GM12878 (cell line): Measurements from ENCODE around the gene HSD3B2. TPM values are rescaled to one million over a fixed set of nuclear protein-coding genes. Genes with fewer than 3 reads are reported as not detected.

Experiments used
- ATAC-seq: fragments of 200-7000 bp; cut with Tn5 transposase; 3 replicates; pipeline ENCODE4 v1.9.1; 2020; ENCODE audit warnings: mild to moderate bottlenecking, moderate library complexity
- BruUV-seq: library from RNA; stranded (reverse); fragments of 400-500 nt; replicated peaks from 2 replicates; lab custom pipeline; 2021; lab: Mats Ljungman, UMichigan
- CTCF ChIA-PET: fragments of 300-600 bp; sonication (Branson Sonifier 250); formaldehyde crosslinking; extraction: SDS; loops from one replicate; lab custom pipeline; 2021; ENCODE audit warnings: inconsistent platforms; lab: Yijun Ruan, JAX
- POLR2A ChIA-PET: fragments of 350-600 bp; formaldehyde crosslinking; extraction: SDS; loops from one replicate; lab custom pipeline; 2021; ENCODE audit warnings: inconsistent platforms; lab: Charles Lee
- RAD21 ChIA-PET: fragments of 300-600 bp; sonication (Branson Sonifier 250); formaldehyde crosslinking; loops from one replicate; lab custom pipeline; 2023; ENCODE audit warnings: antibody characterized with exemption; ENCODE audit not compliant: unreplicated experiment; lab: Charles Lee
- SMC1A ChIA-PET: fragments of 300-600 bp; sonication (Branson Sonifier 250); formaldehyde crosslinking; loops from one replicate; lab custom pipeline; 2023; ENCODE audit not compliant: unreplicated experiment, uncharacterized antibody; lab: Charles Lee
- DNase-seq: peaks from one replicate; pipeline ENCODE4 v3.0.0-alpha.2; 2011; ENCODE audit warnings: low read depth, low spot score
- FAIRE-seq: peaks from 3 replicates; lab custom pipeline; 2011; peaks lifted over from hg19 to GRCh38; lab: Jason Lieb, UNC
- H2AFZ ChIP-seq: 2 replicates; pipeline ENCODE4 v1.6.0; 2011; ENCODE audit warnings: low read depth, low read length, control low read depth; ENCODE audit not compliant: control insufficient read depth
- H3K27ac ChIP-seq: 2 replicates; pipeline ENCODE4 v1.5.1; 2011; ENCODE audit warnings: control low read depth; ENCODE audit not compliant: control insufficient read depth, insufficient read depth
- H3K27me3 ChIP-seq, 2 experiments: replicated peaks in 1 of 2; 2 replicates each; pipeline versions ENCODE4 v1.6.0 to v1.6.1; 2011; ENCODE audit warnings: low read length in 1 of 2; ENCODE audit not compliant: control insufficient read depth in 2 of 2, insufficient read depth in 2 of 2
- H3K36me3 ChIP-seq, 2 experiments: 2 replicates each; pipeline ENCODE4 v1.5.1; 2011; ENCODE audit warnings: low read length in 1 of 2; ENCODE audit not compliant: control insufficient read depth in 2 of 2, insufficient read depth in 2 of 2
- H3K4me1 ChIP-seq: 2 replicates; pipeline ENCODE4 v1.6.1; 2011; ENCODE audit warnings: mild to moderate bottlenecking, low read length, moderate library complexity, mixed read lengths; ENCODE audit not compliant: control insufficient read depth, insufficient read depth
- H3K4me2 ChIP-seq: 2 replicates; pipeline ENCODE4 v1.6.0; 2011; ENCODE audit warnings: control low read depth; ENCODE audit not compliant: control insufficient read depth, insufficient read depth
- H3K4me3 ChIP-seq: fragments of 200-600 bp; sonication (generic); 2 replicates; pipeline ENCODE4 v1.5.1; 2016
- H3K79me2 ChIP-seq: 2 replicates; pipeline ENCODE4 v1.6.0; 2011; ENCODE audit warnings: low read length; ENCODE audit not compliant: control insufficient read depth, insufficient read depth
- H3K9ac ChIP-seq: 2 replicates; pipeline ENCODE4 v1.8.0; 2011; ENCODE audit warnings: low read length, control low read depth, mixed read lengths; ENCODE audit not compliant: control insufficient read depth, insufficient read depth
- H3K9me3 ChIP-seq: replicated peaks from 3 replicates; pipeline ENCODE4 v1.5.1; 2011; ENCODE audit warnings: mild to moderate bottlenecking, low read length; ENCODE audit not compliant: control insufficient read depth, insufficient read depth
- H4K20me1 ChIP-seq: 2 replicates; pipeline ENCODE4 v1.6.0; 2011; ENCODE audit not compliant: control insufficient read depth, insufficient read depth
- CEBPB ChIP-seq, 2 experiments: fragments of 150-350 bp in 1 of 2; IDR thresholded peaks; 2 replicates each; pipeline ENCODE4 v1.6.1; 2012 to 2014; ENCODE audit warnings: low read depth in 2 of 2, low read length in 2 of 2, borderline replicate concordance in 1 of 2, inconsistent platforms in 1 of 2
- HDAC2 ChIP-seq: fragments of 200-600 bp; sonication (generic); IDR thresholded peaks from 2 replicates; pipeline ENCODE4 v1.6.1; 2017
- MYB ChIP-seq: fragments of 150-350 bp; IDR thresholded peaks from 2 replicates; pipeline ENCODE4 v1.6.1; 2014; ENCODE audit warnings: mild to moderate bottlenecking, low read depth, low read length, borderline replicate concordance
- MYC ChIP-seq: IDR thresholded peaks from 2 replicates; pipeline ENCODE4 v1.6.1; 2011; ENCODE audit warnings: mild to moderate bottlenecking, low read length, moderate library complexity, inconsistent platforms; ENCODE audit not compliant: insufficient read depth, insufficient replicate concordance, insufficient read length, severe bottlenecking
- NFYB ChIP-seq: IDR thresholded peaks from 2 replicates; pipeline ENCODE4 v1.6.1; 2011; ENCODE audit warnings: low read depth, mild to moderate bottlenecking, low read length, improper control_type of control experiment, moderate library complexity; ENCODE audit not compliant: insufficient read depth
- RELB ChIP-seq: fragments of 450-650 bp; IDR thresholded peaks from 2 replicates; pipeline ENCODE4 v1.6.1; 2017; ENCODE audit warnings: low read depth, mild to moderate bottlenecking, moderate library complexity
- RUNX3 ChIP-seq: IDR thresholded peaks from 2 replicates; pipeline ENCODE4 v1.6.1; 2012; ENCODE audit warnings: low read length, inconsistent platforms
- STAT3 ChIP-seq: IDR thresholded peaks from 2 replicates; pipeline ENCODE4 v1.6.1; 2011; ENCODE audit warnings: low read depth, low read length, improper control_type of control experiment
- TARDBP ChIP-seq: IDR thresholded peaks from 2 replicates; pipeline ENCODE4 v1.6.1; 2016; ENCODE audit warnings: borderline replicate concordance
- TCF12 ChIP-seq: IDR thresholded peaks from 2 replicates; pipeline ENCODE4 v1.6.1; 2011; ENCODE audit warnings: low read depth, mild to moderate bottlenecking, low read length
- TCF3 ChIP-seq: IDR thresholded peaks from 2 replicates; pipeline ENCODE4 v1.6.1; 2012; ENCODE audit warnings: low read depth, mild to moderate bottlenecking, low read length, borderline replicate concordance; ENCODE audit not compliant: insufficient read depth
- YBX1 ChIP-seq: fragments of 450-650 bp; IDR thresholded peaks from 2 replicates; pipeline ENCODE4 v1.6.1; 2016; ENCODE audit warnings: antibody characterized with exemption
- WGBS: methylation state at CpG from one replicate; pipeline ENCODE4 v1.1.6; 2016; ENCODE audit warnings: low lambda C conversion rate; ENCODE audit not compliant: insufficient replicate concordance, insufficient coverage; ENCODE audit errors: missing lambda C conversion rate; 5-methylcytosine and 5-hydroxymethylcytosine counted together
- in situ Hi-C: fragments of 300-500 bp; cut with MboI; formaldehyde crosslinking; loops from 9 replicates; pipeline ENCODE4 v1.14.3; 2018; ENCODE audit warnings: mixed read lengths
- intact Hi-C: fragments of 100-400 bp; cut with micrococcal nuclease; formaldehyde crosslinking; loops from one replicate; pipeline ENCODE4 v1.14.2; 2022; ENCODE audit not compliant: unreplicated experiment
- polyA plus RNA-seq, 11 experiments: library from polyadenylated mRNA; depleted of rRNA in 4 of 11; unstranded in 6 of 11; stranded (reverse) in 5 of 11; fragments of >200 nt; fragmentation: Nextera tagmentation in 4 of 11; fragmentation: Illumina TruSeq in 1 of 11; extraction: Ambion mirVana in 4 of 11; extraction: Trizol in 1 of 11; gene quantifications; 1 replicate in 1 of 11; 2 replicates in 10 of 11; pipeline versions ENCODE4 v1.2.1 to v1.2.3, GENCODE V29; 2011 to 2016; ENCODE audit warnings: inconsistent platforms in 2 of 11, missing spikeins in 2 of 11, low read depth in 1 of 11
- total RNA-seq, 4 experiments: library from RNA; depleted of rRNA in 3 of 4; stranded (reverse); fragments of >200 nt in 3 of 4; fragmentation: Illumina TruSeq in 1 of 4; extraction: Trizol in 1 of 4; gene quantifications; 2 replicates each; pipeline versions ENCODE4 v1.2.1 to v1.2.3, GENCODE V29; 2013 to 2021
- TF ChIP-seq, protein P1 (sequence below): IDR thresholded peaks from 2 replicates; pipeline ENCODE4 v1.6.1; 2012; ENCODE audit warnings: low read depth, low read length, improper control_type of control experiment
- TF ChIP-seq, protein P2 (sequence below): IDR thresholded peaks from 2 replicates; pipeline ENCODE4 v1.6.1; 2012; ENCODE audit warnings: low read depth, low read length, improper control_type of control experiment

HSD3B2 gene
- total and polyA plus RNA-seq, 10 of the 15 experiments (the other 5 are each of a cell fraction or from before 2014, with no cell fraction given): 0.56 TPM; not detected in 9

GRCh38 chr1:119440721-119441307 lies 25.9 kb downstream of the HSD3B2 start:
- no peak overlapping the region for H3K9ac ChIP-seq
- no peak for FAIRE-seq

More at GRCh38 chr1:119440721-119441307, 25.9 kb downstream of the HSD3B2 start:
- intact Hi-C loops: no loop called here
- in situ Hi-C loops: no loop called here
- Histone ChIP-seq H3K27ac (no peak overlapping the region), H3K4me3 (no peak overlapping the region), H3K27me3 (no peaks in the 10 kb centered on the region), H3K9me3 (no peaks in the 10 kb centered on the region), H2AFZ (no peak overlapping the region), H3K4me2 (no peak overlapping the region), H3K4me1 (no peaks in the 10 kb centered on the region), H3K79me2 (no peaks in the 10 kb centered on the region), H4K20me1 (no peaks in the 10 kb centered on the region), H3K36me3 (no peaks in the 10 kb centered on the region)
- no peak for TF ChIP-seq TARDBP
- TF ChIP-seq NFYB: no peak
- no peak for TF ChIP-seq YBX1
- TF ChIP-seq HDAC2: no peak
- TF ChIP-seq RELB: no peak
- no peak for TF ChIP-seq MYB
- TF ChIP-seq MYC: no peak
- TF ChIP-seq, protein P1, sequence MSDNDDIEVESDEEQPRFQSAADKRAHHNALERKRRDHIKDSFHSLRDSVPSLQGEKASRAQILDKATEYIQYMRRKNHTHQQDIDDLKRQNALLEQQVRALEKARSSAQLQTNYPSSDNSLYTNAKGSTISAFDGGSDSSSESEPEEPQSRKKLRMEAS: no peak
- TF ChIP-seq RUNX3: no peak
- TF ChIP-seq STAT3: no peak
- TF ChIP-seq TCF12: no peak
- TF ChIP-seq CEBPB (IDR thresholded peaks at IDR 0.05; ENCODE audit: borderline replicate concordance in 1 of 2, low read depth in 2 of 2, low read length in 2 of 2): no peak
- TF ChIP-seq, protein P2, sequence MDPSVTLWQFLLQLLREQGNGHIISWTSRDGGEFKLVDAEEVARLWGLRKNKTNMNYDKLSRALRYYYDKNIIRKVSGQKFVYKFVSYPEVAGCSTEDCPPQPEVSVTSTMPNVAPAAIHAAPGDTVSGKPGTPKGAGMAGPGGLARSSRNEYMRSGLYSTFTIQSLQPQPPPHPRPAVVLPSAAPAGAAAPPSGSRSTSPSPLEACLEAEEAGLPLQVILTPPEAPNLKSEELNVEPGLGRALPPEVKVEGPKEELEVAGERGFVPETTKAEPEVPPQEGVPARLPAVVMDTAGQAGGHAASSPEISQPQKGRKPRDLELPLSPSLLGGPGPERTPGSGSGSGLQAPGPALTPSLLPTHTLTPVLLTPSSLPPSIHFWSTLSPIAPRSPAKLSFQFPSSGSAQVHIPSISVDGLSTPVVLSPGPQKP: no peak
- TF ChIP-seq TCF3: no peak
- WGBS: 20% methylated on average over 8 of the region's 8 CpGs
- no peak for DNase-seq
- CTCF ChIA-PET: no interaction called here
- no peak for ATAC-seq
- SMC1A ChIA-PET: no interaction called here
- BruUV-seq: no TSS peak
- POLR2A ChIA-PET: no interaction called here
- RAD21 ChIA-PET: no interaction called here
